HEK293T (cell line): ENCODE data around the gene MRPL48.

Experiments used
- BHLHE40 ChIP-seq: fragments of 450-650 bp; IDR thresholded peaks from 2 replicates; pipeline ENCODE4 v1.6.1; 2016; ENCODE audit warnings: mild to moderate bottlenecking, moderate library complexity, borderline replicate concordance
- FOXA1 ChIP-seq: fragments of 450-650 bp; IDR thresholded peaks from 2 replicates; pipeline ENCODE4 v1.6.1; 2016; ENCODE audit warnings: mild to moderate bottlenecking
- FOXK2 ChIP-seq: fragments of 450-650 bp; IDR thresholded peaks from 2 replicates; pipeline ENCODE4 v1.6.1; 2016; ENCODE audit warnings: mild to moderate bottlenecking
- FOXM1 ChIP-seq: fragments of 450-650 bp; IDR thresholded peaks from 2 replicates; pipeline ENCODE4 v1.6.1; 2017; ENCODE audit warnings: mild to moderate bottlenecking, borderline replicate concordance
- L3MBTL2 ChIP-seq: fragments of 450-650 bp; conservative IDR thresholded peaks from 2 replicates; pipeline ENCODE4 v1.6.1; 2016; ENCODE audit warnings: mild to moderate bottlenecking
- LEF1 ChIP-seq: fragments of 450-650 bp; IDR thresholded peaks from 2 replicates; pipeline ENCODE4 v1.6.1; 2017; ENCODE audit warnings: mild to moderate bottlenecking, borderline replicate concordance
- NFRKB ChIP-seq: fragments of 450-650 bp; IDR thresholded peaks from 2 replicates; pipeline ENCODE4 v1.6.1; 2016; ENCODE audit warnings: mild to moderate bottlenecking, moderate library complexity
- PKNOX1 ChIP-seq: fragments of 450-650 bp; IDR thresholded peaks from 2 replicates; pipeline ENCODE4 v1.6.1; 2016
- SP1 ChIP-seq: fragments of 450-650 bp; IDR thresholded peaks from 2 replicates; pipeline ENCODE4 v1.6.1; 2017
- TARDBP ChIP-seq: fragments of 450-650 bp; IDR thresholded peaks from 2 replicates; pipeline ENCODE4 v1.6.1; 2016
- ZNF384 ChIP-seq: fragments of 450-650 bp; IDR thresholded peaks from 2 replicates; pipeline ENCODE4 v1.6.1; 2016

- TF ChIP-seq FOXA1: no peak
- TF ChIP-seq SP1: no peak
- no peak for TF ChIP-seq NFRKB
- no peak for TF ChIP-seq BHLHE40
- no peak for TF ChIP-seq LEF1
- TF ChIP-seq ZNF384: no peak
- no peak for TF ChIP-seq FOXK2
- TF ChIP-seq TARDBP: no peak
- TF ChIP-seq L3MBTL2: no peak
- TF ChIP-seq PKNOX1: no peak
- no peak for TF ChIP-seq FOXM1
These were observed 28.0 kb upstream of the MRPL48 start for GRCh38 chr11:73759610-73760134.
